IMR-90 (cell line): ENCODE measurements around the gene SLC15A1. TPM values are rescaled to one million over a fixed set of nuclear protein-coding genes. Genes with fewer than 3 reads are reported as not detected.

Experiments
- ATAC-seq: fragments of 200-7000 bp; cut with Tn5 transposase; 2 replicates; pipeline ENCODE4 v1.9.1; 2020; ENCODE audit warnings: low read depth, mild to moderate bottlenecking, moderate library complexity
- BruUV-seq: library from RNA; stranded (reverse); fragments of 400-500 nt; replicated peaks from 2 replicates; lab custom pipeline; 2021; lab: Mats Ljungman, UMichigan
- CTCF ChIA-PET: fragments of 300-600 bp; formaldehyde crosslinking; extraction: SDS; loops from one replicate; lab custom pipeline; 2021; ENCODE audit warnings: antibody characterized with exemption; lab: Yijun Ruan, JAX
- POLR2A ChIA-PET: fragments of 300-600 bp; sonication (Branson Sonifier 250); formaldehyde crosslinking; loops from one replicate; lab custom pipeline; 2022; ENCODE audit warnings: antibody characterized with exemption; ENCODE audit not compliant: unreplicated experiment; lab: Charles Lee
- DNase-seq: peaks from one replicate; pipeline ENCODE4 v3.0.0; 2013
- H2AFZ ChIP-seq: replicated peaks from 2 replicates; pipeline ENCODE3; 2013; ENCODE audit warnings: low read length, mild to moderate bottlenecking; ENCODE audit not compliant: poor library complexity
- H2AK5ac ChIP-seq: 2 replicates; pipeline ENCODE4 v1.6.1; 2013; ENCODE audit warnings: low read depth, low read length, inconsistent platforms
- H2AK9ac ChIP-seq: replicated peaks from 2 replicates; pipeline ENCODE3; 2013; ENCODE audit warnings: mild to moderate bottlenecking, low read depth, low read length, moderate library complexity; ENCODE audit not compliant: poor library complexity
- H2BK120ac ChIP-seq: 2 replicates; pipeline ENCODE4 v1.6.1; 2013; ENCODE audit warnings: low read depth, low read length, inconsistent platforms
- H2BK15ac ChIP-seq: 3 replicates; pipeline ENCODE4 v1.6.1; 2013; ENCODE audit warnings: low read depth, low read length, inconsistent platforms
- H2BK20ac ChIP-seq: 2 replicates; pipeline ENCODE4 v1.6.1; 2013; ENCODE audit warnings: low read depth, mild to moderate bottlenecking, inconsistent platforms, low read length, moderate library complexity
- H2BK5ac ChIP-seq: 2 replicates; pipeline ENCODE4 v1.6.1; 2013; ENCODE audit warnings: mild to moderate bottlenecking, low read depth, low read length, inconsistent platforms; ENCODE audit not compliant: poor library complexity, severe bottlenecking
- H3K14ac ChIP-seq: replicated peaks from 2 replicates; pipeline ENCODE4 v1.6.1; 2013; ENCODE audit warnings: low read depth, low read length, inconsistent platforms
- H3K18ac ChIP-seq: 2 replicates; pipeline ENCODE4 v1.6.1; 2013; ENCODE audit warnings: low read depth, low read length, control low read depth
- H3K23ac ChIP-seq: 2 replicates; pipeline ENCODE4 v1.6.1; 2013; ENCODE audit warnings: low read depth, low read length, inconsistent platforms
- H3K27ac ChIP-seq: 2 replicates; pipeline ENCODE4 v1.5.1; 2013; ENCODE audit warnings: mild to moderate bottlenecking, control low read depth, low read length; ENCODE audit not compliant: insufficient read depth
- H3K27me3 ChIP-seq: 2 replicates; pipeline ENCODE4 v1.6.1; 2013; ENCODE audit warnings: low read length; ENCODE audit not compliant: control insufficient read depth, insufficient read depth
- H3K36me3 ChIP-seq: 2 replicates; pipeline ENCODE4 v1.6.1; 2013; ENCODE audit warnings: low read length, mixed read lengths; ENCODE audit not compliant: control insufficient read depth, insufficient read depth
- H3K4ac ChIP-seq: 2 replicates; pipeline ENCODE4 v1.6.1; 2013; ENCODE audit warnings: low read depth, low read length, inconsistent platforms
- H3K4me1 ChIP-seq: 2 replicates; pipeline ENCODE4 v1.6.1; 2013; ENCODE audit warnings: low read length, mixed read lengths; ENCODE audit not compliant: control insufficient read depth, insufficient read depth
- H3K4me2 ChIP-seq: 2 replicates; pipeline ENCODE4 v1.6.1; 2013; ENCODE audit warnings: low read depth, mild to moderate bottlenecking, control low read depth, low read length, moderate library complexity
- H3K4me3 ChIP-seq: 2 replicates; pipeline ENCODE4 v1.5.1; 2013; ENCODE audit warnings: low read depth, mild to moderate bottlenecking, control low read depth, low read length, moderate library complexity; ENCODE audit not compliant: insufficient read depth
- H3K56ac ChIP-seq: 2 replicates; pipeline ENCODE4 v1.6.1; 2013; ENCODE audit warnings: low read length, inconsistent platforms; ENCODE audit not compliant: insufficient read depth; ENCODE audit errors: extremely low read depth
- H3K79me1 ChIP-seq, 2 experiments: 2 replicates each; pipeline ENCODE4 v1.6.1; 2013; ENCODE audit warnings: low read length in 2 of 2, inconsistent platforms in 1 of 2, low read depth in 1 of 2
- H3K9ac ChIP-seq: 2 replicates; pipeline ENCODE4 v1.6.1; 2013; ENCODE audit warnings: low read depth, low read length, control low read depth
- H3K9me1 ChIP-seq: 2 replicates; pipeline ENCODE4 v1.6.1; 2013; ENCODE audit warnings: low read length, inconsistent platforms; ENCODE audit not compliant: insufficient read depth
- H3K9me3 ChIP-seq: 2 replicates; pipeline ENCODE4 v1.6.1; 2013; ENCODE audit warnings: low read length; ENCODE audit not compliant: control insufficient read depth, insufficient read depth
- H4K20me1 ChIP-seq: 2 replicates; pipeline ENCODE4 v1.6.1; 2013; ENCODE audit warnings: low read length, inconsistent platforms; ENCODE audit not compliant: insufficient read depth
- H4K5ac ChIP-seq: 2 replicates; pipeline ENCODE4 v1.6.1; 2013; ENCODE audit warnings: mild to moderate bottlenecking, low read depth, low read length, control low read depth
- H4K8ac ChIP-seq, 2 experiments: 2 replicates each; pipeline ENCODE4 v1.6.1; 2013; ENCODE audit warnings: low read depth in 2 of 2, low read length in 2 of 2, control low read depth in 1 of 2, inconsistent platforms in 1 of 2
- H4K91ac ChIP-seq: 2 replicates; pipeline ENCODE4 v1.6.1; 2013; ENCODE audit warnings: low read depth, low read length, inconsistent platforms; ENCODE audit not compliant: insufficient read depth
- BHLHE40 ChIP-seq: fragments of 150-350 bp; IDR thresholded peaks from 2 replicates; pipeline ENCODE4 v1.6.1; 2016; ENCODE audit warnings: mild to moderate bottlenecking, low read depth, low read length
- CEBPB ChIP-seq: IDR thresholded peaks from 2 replicates; pipeline ENCODE4 v1.6.1; 2012; ENCODE audit warnings: low read depth, low read length, improper control_type of control experiment
- ELK1 ChIP-seq: fragments of 150-350 bp; IDR thresholded peaks from 2 replicates; pipeline ENCODE4 v1.6.1; 2016; ENCODE audit warnings: low read depth, mild to moderate bottlenecking, low read length, moderate library complexity, borderline replicate concordance
- MAZ ChIP-seq: IDR thresholded peaks from 2 replicates; pipeline ENCODE4 v1.6.1; 2012; ENCODE audit warnings: low read depth, mild to moderate bottlenecking, low read length, improper control_type of control experiment, moderate library complexity, borderline replicate concordance
- MXI1 ChIP-seq: IDR thresholded peaks from 2 replicates; pipeline ENCODE4 v1.6.1; 2012; ENCODE audit warnings: low read depth, mild to moderate bottlenecking, low read length, moderate library complexity, borderline replicate concordance
- NFE2L2 ChIP-seq: fragments of 150-350 bp; IDR thresholded peaks from 2 replicates; pipeline ENCODE4 v1.6.1; 2016; ENCODE audit warnings: low read depth, mild to moderate bottlenecking, low read length
- POLR2A ChIP-seq: IDR thresholded peaks from 2 replicates; pipeline ENCODE4 v1.6.1; 2012; ENCODE audit warnings: mild to moderate bottlenecking, low read depth, low read length
- RAD21 ChIP-seq: IDR thresholded peaks from 2 replicates; pipeline ENCODE4 v1.6.1; 2012; ENCODE audit warnings: low read length, improper control_type of control experiment
- RCOR1 ChIP-seq: IDR thresholded peaks from 2 replicates; pipeline ENCODE4 v1.6.1; 2012; ENCODE audit warnings: mild to moderate bottlenecking, low read length, improper control_type of control experiment; ENCODE audit not compliant: insufficient replicate concordance
- SMC3 ChIP-seq: fragments of 150-350 bp; IDR thresholded peaks from 2 replicates; pipeline ENCODE4 v1.6.1; 2016; ENCODE audit warnings: low read depth, mild to moderate bottlenecking, antibody characterized with exemption, low read length, moderate library complexity
- WGBS, 2 experiments: methylation state at CpG; one replicate each; pipeline versions ENCODE4 v1.1.5 to v1.1.7; 2013; ENCODE audit warnings: missing lambda C conversion rate in 2 of 2; ENCODE audit not compliant: insufficient read length in 1 of 2; ENCODE audit errors: extremely low coverage in 2 of 2; 5-methylcytosine and 5-hydroxymethylcytosine counted together
- dilution Hi-C: fragments of 300-500 bp; cut with HindIII; formaldehyde crosslinking; loops from one replicate; pipeline ENCODE4 v1.14.3; 2018; ENCODE audit warnings: low sequenced_read_pairs; ENCODE audit not compliant: unreplicated experiment
- in situ Hi-C: fragments of 300-500 bp; cut with MboI; formaldehyde crosslinking; loops from 3 replicates; pipeline ENCODE4 v1.14.3; 2019; ENCODE audit warnings: low sequenced_read_pairs, inconsistent platforms, mixed read lengths
- intact Hi-C: fragments of 100-400 bp; cut with micrococcal nuclease; formaldehyde crosslinking; loops from 2 replicates; pipeline ENCODE4 v1.10.0; 2022
- polyA plus RNA-seq, 3 experiments: library from polyadenylated mRNA; depleted of rRNA; stranded (reverse); fragments of >200 nt; gene quantifications; 2 replicates each; pipeline ENCODE4 v1.2.3, GENCODE V29; 2012; ENCODE audit warnings: low replicate concordance in 1 of 3
- total RNA-seq: library from RNA; depleted of rRNA; stranded (reverse); fragments of >200 nt; gene quantifications from 2 replicates; pipeline ENCODE4 v1.2.3, GENCODE V29; 2012
- TF ChIP-seq, protein P1 (sequence below): conservative IDR thresholded peaks from 2 replicates; pipeline ENCODE4 v1.5.1; 2012; ENCODE audit warnings: mild to moderate bottlenecking, low read depth, low read length, improper control_type of control experiment
- TF ChIP-seq, protein P2 (sequence below): fragments of 150-350 bp; IDR thresholded peaks from 2 replicates; pipeline ENCODE4 v1.6.1; 2017; ENCODE audit warnings: mild to moderate bottlenecking, antibody characterized with exemption, low read length, low read depth

The SLC15A1 gene
- total and polyA plus RNA-seq, 2 of the 4 experiments (the other 2 are of a cell fraction) = not detected

GRCh38 chr13:98785405-98785804 lies 32.9 kb upstream of the SLC15A1 start:
- H3K27me3 ChIP-seq = peaks cover 43% of the 10 kb centered on the region
- peaks cover 2% of the 10 kb centered on the region; the same call in 1 of the 2 replicates for H3K9me3 ChIP-seq
- no peak overlapping the region for H4K5ac ChIP-seq
- ATAC-seq (no peak), DNase-seq (no peak)
- no peak overlapping the region for H3K4me2 ChIP-seq
- WGBS, 2 experiments = 92% methylated on average over 6 of the region's 10 CpGs; no CpG with 5 or more reads in 1 of the 2 experiments
- H3K56ac ChIP-seq = no peak overlapping the region
- dilution Hi-C loops (no loop called here), in situ Hi-C loops (no loop called here), intact Hi-C loops (no loop called here)
- H3K9me1 ChIP-seq = no peaks in the 10 kb centered on the region
- H3K4me3 ChIP-seq = no peak overlapping the region
- H2AK5ac ChIP-seq = no peak overlapping the region
- no peak overlapping the region for H3K14ac ChIP-seq
- H3K18ac ChIP-seq = no peak overlapping the region
- no peak overlapping the region for H2BK15ac ChIP-seq
- no peak overlapping the region for H2BK120ac ChIP-seq
- H4K20me1 ChIP-seq = no peaks in the 10 kb centered on the region
- no peak overlapping the region for H2BK20ac ChIP-seq
- H3K79me1 ChIP-seq = no peaks in the 10 kb centered on the region
- H3K4me1 ChIP-seq = no peaks in the 10 kb centered on the region
- TF ChIP-seq SMC3 (no peak), NFE2L2 (no peak), CEBPB (no peak), RAD21 (no peak), MXI1 (no peak), ELK1 (no peak), BHLHE40 (no peak), POLR2A (no peak), RCOR1 (no peak), MAZ (no peak)
- TF ChIP-seq, protein P1, sequence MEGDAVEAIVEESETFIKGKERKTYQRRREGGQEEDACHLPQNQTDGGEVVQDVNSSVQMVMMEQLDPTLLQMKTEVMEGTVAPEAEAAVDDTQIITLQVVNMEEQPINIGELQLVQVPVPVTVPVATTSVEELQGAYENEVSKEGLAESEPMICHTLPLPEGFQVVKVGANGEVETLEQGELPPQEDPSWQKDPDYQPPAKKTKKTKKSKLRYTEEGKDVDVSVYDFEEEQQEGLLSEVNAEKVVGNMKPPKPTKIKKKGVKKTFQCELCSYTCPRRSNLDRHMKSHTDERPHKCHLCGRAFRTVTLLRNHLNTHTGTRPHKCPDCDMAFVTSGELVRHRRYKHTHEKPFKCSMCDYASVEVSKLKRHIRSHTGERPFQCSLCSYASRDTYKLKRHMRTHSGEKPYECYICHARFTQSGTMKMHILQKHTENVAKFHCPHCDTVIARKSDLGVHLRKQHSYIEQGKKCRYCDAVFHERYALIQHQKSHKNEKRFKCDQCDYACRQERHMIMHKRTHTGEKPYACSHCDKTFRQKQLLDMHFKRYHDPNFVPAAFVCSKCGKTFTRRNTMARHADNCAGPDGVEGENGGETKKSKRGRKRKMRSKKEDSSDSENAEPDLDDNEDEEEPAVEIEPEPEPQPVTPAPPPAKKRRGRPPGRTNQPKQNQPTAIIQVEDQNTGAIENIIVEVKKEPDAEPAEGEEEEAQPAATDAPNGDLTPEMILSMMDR = no peak
- TF ChIP-seq, protein P2, sequence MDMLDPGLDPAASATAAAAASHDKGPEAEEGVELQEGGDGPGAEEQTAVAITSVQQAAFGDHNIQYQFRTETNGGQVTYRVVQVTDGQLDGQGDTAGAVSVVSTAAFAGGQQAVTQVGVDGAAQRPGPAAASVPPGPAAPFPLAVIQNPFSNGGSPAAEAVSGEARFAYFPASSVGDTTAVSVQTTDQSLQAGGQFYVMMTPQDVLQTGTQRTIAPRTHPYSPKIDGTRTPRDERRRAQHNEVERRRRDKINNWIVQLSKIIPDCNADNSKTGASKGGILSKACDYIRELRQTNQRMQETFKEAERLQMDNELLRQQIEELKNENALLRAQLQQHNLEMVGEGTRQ = no peak
- H4K91ac ChIP-seq = no peak overlapping the region
- H3K27ac ChIP-seq = no peak overlapping the region
- no peak overlapping the region for H3K23ac ChIP-seq
- H2BK5ac ChIP-seq = no peak overlapping the region
- no TSS peak for BruUV-seq
- ChIA-PET POLR2A (no interaction called here), CTCF (no interaction called here)
- no peak overlapping the region for H2AFZ ChIP-seq
- no peak overlapping the region for H2AK9ac ChIP-seq
- no peaks in the 10 kb centered on the region for H3K36me3 ChIP-seq
- H3K4ac ChIP-seq = no peak overlapping the region
- no peak overlapping the region for H3K9ac ChIP-seq
- H4K8ac ChIP-seq = no peak overlapping the region
